ENCODE data around the gene PEX11B. TPM values are rescaled to one million over a fixed set of nuclear protein-coding genes. Genes with fewer than 3 reads are reported as not detected.

Gene PEX11B
- polyA plus RNA-seq, 1 of the 3 experiments (the other 2 are of a cell fraction) = 26.1 TPM

GRCh38 chr1:145878724-145879123 lies 39.8 kb downstream of the PEX11B start:
- DNase-seq = no peak
- no peak overlapping the region for H3K9ac ChIP-seq
- H3K36me3 ChIP-seq (replicated peaks in 1 of 2; ENCODE audit: control insufficient read depth in 1 of 2, insufficient read depth in 2 of 2, low read length in 1 of 2) = no peaks in the 10 kb centered on the region
- no peaks in the 10 kb centered on the region for H3K79me2 ChIP-seq (ENCODE audit: insufficient read depth)
- H3K4me2 ChIP-seq = no peak overlapping the region
- CTCF ChIA-PET = interaction anchor here (4.6 to 6.5 kb wide), 2 partner anchors 13 to 33 kb away, joined by 37 to 54 read pairs; partner anchors contain the start of gene NUDT17
- no peak overlapping the region for H2AFZ ChIP-seq (ENCODE audit: low read depth)
- WGBS (ENCODE audit: low lambda C conversion rate) = 96% methylated on average over 2 of the region's 2 CpGs
- no peaks in the 10 kb centered on the region for H3F3A ChIP-seq (replicated peaks; ENCODE audit: insufficient read depth)
- no peaks in the 10 kb centered on the region for H3K9me3 ChIP-seq
- no peaks in the 10 kb centered on the region for H4K20me1 ChIP-seq (ENCODE audit: insufficient read depth)
- no peaks in the 10 kb centered on the region for H3K9me2 ChIP-seq
- H3K27ac ChIP-seq (ENCODE audit: low read depth in 2 of 2, low read length in 1 of 2) = no peak overlapping the region
- no peaks in the 10 kb centered on the region for H3K27me3 ChIP-seq (ENCODE audit: insufficient read depth)
- POLR2A ChIA-PET = interaction anchor here (0.7 kb wide), 1 partner anchor 49 kb away, joined by 4 read pairs; the partner anchor contains the start of gene RBM8A
- H3K4me1 ChIP-seq (ENCODE audit: control insufficient read depth in 1 of 2, insufficient read depth in 2 of 2, low read depth in 1 of 2, low read length in 1 of 2) = no peaks in the 10 kb centered on the region; a peak in 1 of 4 replicates
- TF ChIP-seq NFIC (IDR thresholded peaks at IDR 0.05; ENCODE audit: borderline replicate concordance) (no peak), TEAD4 (IDR thresholded peaks at IDR 0.05; ENCODE audit: borderline replicate concordance, insufficient read depth) (no peak)
- H3K4me3 ChIP-seq (ENCODE audit: low read depth in 2 of 2, low read length in 1 of 2) = no peak overlapping the region

GRCh38 chr1:145877923-145878486 lies 40.5 kb downstream of the PEX11B start:
- 81% methylated on average over 7 of the region's 7 CpGs for WGBS (ENCODE audit: low lambda C conversion rate)
- no peaks in the 10 kb centered on the region for H3K79me2 ChIP-seq (ENCODE audit: insufficient read depth)
- no peak overlapping the region for H3K9ac ChIP-seq
- H3K9me3 ChIP-seq = no peaks in the 10 kb centered on the region
- no peaks in the 10 kb centered on the region; a peak in 1 of 4 replicates for H3K4me1 ChIP-seq (ENCODE audit: control insufficient read depth in 1 of 2, insufficient read depth in 2 of 2, low read depth in 1 of 2, low read length in 1 of 2)
- no peaks in the 10 kb centered on the region for H3F3A ChIP-seq (replicated peaks; ENCODE audit: insufficient read depth)
- no peaks in the 10 kb centered on the region for H3K36me3 ChIP-seq (replicated peaks in 1 of 2; ENCODE audit: control insufficient read depth in 1 of 2, insufficient read depth in 2 of 2, low read length in 1 of 2)
- no peaks in the 10 kb centered on the region for H4K20me1 ChIP-seq (ENCODE audit: insufficient read depth)
- H3K9me2 ChIP-seq = no peaks in the 10 kb centered on the region
- ChIA-PET CTCF (interaction anchor here (2.9 to 4.6 kb wide), 2 partner anchors 13 to 33 kb away, joined by 9 to 37 read pairs; partner anchors contain the start of gene NUDT17), POLR2A (no interaction called here)
- H2AFZ ChIP-seq (ENCODE audit: low read depth) = no peak overlapping the region
- H3K4me3 ChIP-seq (ENCODE audit: low read depth in 2 of 2, low read length in 1 of 2) = no peak overlapping the region
- DNase-seq = no peak
- no peak overlapping the region for H3K4me2 ChIP-seq
- TF ChIP-seq TAF1 (IDR thresholded peaks at IDR 0.05; ENCODE audit: borderline replicate concordance, low read depth, low read length) = no peak
- TF ChIP-seq ELF1 (IDR thresholded peaks at IDR 0.05) = no peak
- no peak for TF ChIP-seq MEF2A (IDR thresholded peaks at IDR 0.05; ENCODE audit: borderline replicate concordance, low read depth)
- no peak for TF ChIP-seq USF2 (IDR thresholded peaks at IDR 0.05; ENCODE audit: borderline replicate concordance, low read depth, low read length)
- TF ChIP-seq POLR2AphosphoS5 (IDR thresholded peaks at IDR 0.05; ENCODE audit: low read depth, low read length) = no peak
- TF ChIP-seq REST (IDR thresholded peaks at IDR 0.05; ENCODE audit: low read depth, low read length) = no peak
- TF ChIP-seq CTCF (IDR thresholded peaks at IDR 0.05) = no peak
- TF ChIP-seq CHD2 (IDR thresholded peaks at IDR 0.05; ENCODE audit: low read length, partially characterized antibody) = no peak
- TF ChIP-seq TEAD4 (IDR thresholded peaks at IDR 0.05; ENCODE audit: borderline replicate concordance, insufficient read depth) = no peak
- TF ChIP-seq GABPA (IDR thresholded peaks at IDR 0.05; ENCODE audit: low read depth) = no peak
- TF ChIP-seq USF1 (IDR thresholded peaks at IDR 0.05; ENCODE audit: borderline replicate concordance, low read depth) = no peak
- no peaks in the 10 kb centered on the region for H3K27me3 ChIP-seq (ENCODE audit: insufficient read depth)
- no peak overlapping the region for H3K27ac ChIP-seq (ENCODE audit: low read depth in 2 of 2, low read length in 1 of 2)
